ENCODE data around the gene ASTN2.

Gene ASTN2, protein sequence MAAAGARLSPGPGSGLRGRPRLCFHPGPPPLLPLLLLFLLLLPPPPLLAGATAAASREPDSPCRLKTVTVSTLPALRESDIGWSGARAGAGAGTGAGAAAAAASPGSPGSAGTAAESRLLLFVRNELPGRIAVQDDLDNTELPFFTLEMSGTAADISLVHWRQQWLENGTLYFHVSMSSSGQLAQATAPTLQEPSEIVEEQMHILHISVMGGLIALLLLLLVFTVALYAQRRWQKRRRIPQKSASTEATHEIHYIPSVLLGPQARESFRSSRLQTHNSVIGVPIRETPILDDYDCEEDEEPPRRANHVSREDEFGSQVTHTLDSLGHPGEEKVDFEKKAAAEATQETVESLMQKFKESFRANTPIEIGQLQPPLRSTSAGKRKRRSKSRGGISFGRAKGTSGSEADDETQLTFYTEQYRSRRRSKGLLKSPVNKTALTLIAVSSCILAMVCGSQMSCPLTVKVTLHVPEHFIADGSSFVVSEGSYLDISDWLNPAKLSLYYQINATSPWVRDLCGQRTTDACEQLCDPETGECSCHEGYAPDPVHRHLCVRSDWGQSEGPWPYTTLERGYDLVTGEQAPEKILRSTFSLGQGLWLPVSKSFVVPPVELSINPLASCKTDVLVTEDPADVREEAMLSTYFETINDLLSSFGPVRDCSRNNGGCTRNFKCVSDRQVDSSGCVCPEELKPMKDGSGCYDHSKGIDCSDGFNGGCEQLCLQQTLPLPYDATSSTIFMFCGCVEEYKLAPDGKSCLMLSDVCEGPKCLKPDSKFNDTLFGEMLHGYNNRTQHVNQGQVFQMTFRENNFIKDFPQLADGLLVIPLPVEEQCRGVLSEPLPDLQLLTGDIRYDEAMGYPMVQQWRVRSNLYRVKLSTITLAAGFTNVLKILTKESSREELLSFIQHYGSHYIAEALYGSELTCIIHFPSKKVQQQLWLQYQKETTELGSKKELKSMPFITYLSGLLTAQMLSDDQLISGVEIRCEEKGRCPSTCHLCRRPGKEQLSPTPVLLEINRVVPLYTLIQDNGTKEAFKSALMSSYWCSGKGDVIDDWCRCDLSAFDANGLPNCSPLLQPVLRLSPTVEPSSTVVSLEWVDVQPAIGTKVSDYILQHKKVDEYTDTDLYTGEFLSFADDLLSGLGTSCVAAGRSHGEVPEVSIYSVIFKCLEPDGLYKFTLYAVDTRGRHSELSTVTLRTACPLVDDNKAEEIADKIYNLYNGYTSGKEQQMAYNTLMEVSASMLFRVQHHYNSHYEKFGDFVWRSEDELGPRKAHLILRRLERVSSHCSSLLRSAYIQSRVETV (N-terminal part only)
- total RNA-seq: 4.8 to 8.1 (median 5.9) reads per million in 4 donors

DNA sequence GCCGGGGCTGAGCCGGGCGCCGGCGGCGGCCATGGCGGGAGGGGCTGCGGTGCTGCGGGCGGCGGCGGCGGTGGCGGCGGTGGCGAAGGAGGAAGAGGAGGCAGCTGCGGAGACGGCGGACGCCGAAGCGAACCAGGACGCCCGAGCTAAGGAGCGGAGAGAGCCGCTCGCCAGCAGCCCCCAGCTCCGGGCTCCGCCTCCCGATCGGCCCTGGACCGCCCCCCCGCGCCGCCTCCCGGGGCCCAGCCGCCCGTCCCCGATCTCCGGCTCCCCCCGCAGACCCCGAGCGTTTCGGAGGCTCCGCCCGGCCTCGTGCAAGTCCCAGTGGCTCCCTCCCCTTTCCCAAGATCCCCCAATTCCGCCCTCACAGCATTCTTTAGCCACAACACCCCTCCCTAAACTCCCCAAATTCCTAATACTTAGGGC is at the start of gene ASTN2:
TSS of gene ASTN2 (minus strand) at position 152 of the 426 bp plus-strand sequence. CDS start at position 33, 119 bp downstream.
- no peak for DNase-seq

DNA sequence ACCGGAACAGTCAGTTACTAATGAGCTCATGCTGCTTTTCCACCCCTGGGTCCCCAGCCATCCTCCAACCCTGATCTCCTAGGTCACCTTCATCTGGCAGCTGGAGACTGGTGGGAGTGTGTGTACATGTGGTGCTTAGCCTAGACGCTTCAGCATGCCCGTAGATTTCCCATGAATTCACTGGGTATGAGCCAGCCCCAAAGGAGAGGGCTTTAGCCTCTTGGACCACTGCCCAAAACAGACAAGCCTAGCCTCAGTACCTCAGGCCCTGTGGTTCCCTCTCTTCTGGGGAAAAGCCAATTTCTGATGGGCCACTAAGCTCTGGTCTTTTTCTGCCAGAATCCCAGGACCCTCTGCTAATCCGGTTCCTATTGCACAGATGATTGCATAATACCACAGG is 48.0 kb upstream of the ASTN2 start:
- DNase-seq: no peak

DNA sequence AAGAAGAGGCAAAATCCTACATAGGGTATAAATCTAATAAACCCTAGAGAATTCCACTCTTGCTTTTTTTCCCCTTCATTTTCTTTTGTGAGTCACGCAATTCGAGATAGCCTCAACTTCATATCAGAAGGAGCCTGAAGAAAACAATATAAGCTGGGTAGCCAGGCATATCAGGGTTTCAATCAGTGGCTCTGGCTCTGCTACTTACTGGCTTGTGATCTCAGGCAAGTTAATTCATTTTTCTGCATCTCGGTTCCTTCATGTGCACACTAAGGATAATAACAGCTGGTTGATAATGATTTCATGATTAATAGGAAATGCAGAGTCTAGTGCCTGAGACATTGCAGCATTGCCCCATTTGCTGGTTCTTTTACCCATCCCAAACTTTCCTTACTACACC is 46.5 kb upstream of the ASTN2 start:
- no peak for DNase-seq

DNA sequence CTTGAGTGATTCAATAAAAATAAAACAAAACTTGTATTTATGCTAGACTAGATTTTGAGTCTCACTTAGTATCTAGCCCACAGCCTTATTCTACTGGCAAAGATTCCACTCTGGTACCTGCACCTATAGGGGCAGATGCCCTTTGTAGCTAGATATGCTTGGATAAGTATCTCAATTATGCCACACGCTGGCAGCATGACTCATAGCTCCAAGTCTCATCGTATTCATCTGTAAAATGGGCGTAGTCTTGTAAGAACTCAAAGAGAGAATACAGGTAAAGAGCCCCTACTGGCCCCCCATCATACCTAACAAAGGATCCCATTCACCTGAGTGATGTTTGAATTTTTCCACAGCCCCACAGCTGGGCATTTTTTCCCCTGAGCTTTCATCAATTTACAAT is 45.9 kb upstream of the ASTN2 start:
- no peak for DNase-seq

DNA sequence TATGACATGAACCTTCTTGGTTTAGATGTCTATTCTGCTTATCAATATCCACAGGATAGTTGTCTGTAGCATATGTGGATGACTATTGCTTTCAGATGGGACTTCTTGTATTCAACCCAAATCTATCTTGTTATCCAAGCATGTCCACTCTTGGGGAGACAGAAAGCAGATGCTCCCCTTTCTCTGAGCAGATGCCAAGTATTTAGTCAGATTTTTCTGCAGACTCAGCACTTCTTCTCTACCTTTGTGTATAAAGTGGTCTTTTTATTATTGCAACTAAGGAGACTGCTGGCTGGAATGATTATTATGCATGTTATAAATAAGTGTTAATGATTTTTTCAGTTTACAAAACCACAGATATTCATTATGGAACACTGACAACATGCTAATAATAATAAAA is 45.1 kb upstream of the ASTN2 start:
- DNase-seq: no peak

DNA sequence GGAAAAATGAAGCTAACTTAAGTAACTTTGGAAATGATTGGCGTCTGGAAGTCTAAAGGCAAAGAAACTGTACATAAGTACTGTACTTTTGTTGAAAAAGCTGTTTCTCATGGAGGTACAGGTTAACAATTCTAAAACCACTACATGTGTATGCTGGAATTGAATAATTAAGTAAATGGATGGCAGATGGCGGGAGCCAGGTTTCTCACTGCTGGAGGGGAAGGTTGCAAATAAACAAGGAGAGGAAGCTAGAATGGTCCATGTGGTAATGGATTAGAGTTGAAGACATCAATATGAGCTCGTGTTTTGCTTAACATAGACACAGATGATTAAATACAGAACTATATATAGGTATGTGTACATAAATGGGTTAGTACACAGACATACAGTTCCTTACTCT is 43.2 kb upstream of the ASTN2 start:
- DNase-seq: no peak

DNA sequence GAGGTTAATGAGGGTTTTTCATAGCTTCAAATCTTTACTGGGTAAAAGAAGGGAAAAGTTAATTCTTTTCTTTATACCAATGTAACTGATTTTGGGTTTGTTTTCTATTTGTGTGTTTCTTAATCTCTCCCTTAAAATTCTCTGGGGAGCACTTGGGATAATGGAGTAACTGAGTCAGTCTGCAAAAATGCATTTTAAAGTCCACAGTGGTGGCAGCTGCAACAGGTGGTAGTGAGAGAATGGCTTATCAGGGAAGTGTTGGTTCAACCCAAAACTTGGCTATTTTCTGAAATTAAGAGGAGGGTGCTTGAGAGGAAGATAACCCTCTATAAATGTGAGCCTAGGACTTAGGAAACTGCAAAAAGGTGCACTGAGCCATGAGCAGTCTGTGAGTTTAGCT is 39.9 kb upstream of the ASTN2 start:
- DNase-seq: no peak

DNA sequence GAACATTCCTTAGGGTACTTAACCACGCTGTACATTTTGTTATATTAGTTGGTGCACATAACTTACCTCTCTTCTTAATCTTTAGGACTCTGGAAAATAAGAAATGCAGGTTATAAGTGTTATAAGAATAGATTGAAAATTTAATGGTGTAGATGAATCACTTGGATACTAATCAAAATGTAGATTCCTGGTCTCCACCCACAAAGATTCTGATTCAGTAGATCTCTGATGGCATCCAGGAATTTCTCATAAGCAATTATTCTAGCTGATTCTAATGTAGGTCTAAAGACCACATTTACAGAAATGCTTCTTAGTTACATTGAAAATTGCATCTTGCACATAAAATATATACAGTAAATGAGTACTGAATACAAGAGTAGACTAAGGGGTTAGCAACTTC is 38.9 kb upstream of the ASTN2 start:
- DNase-seq: no peak

DNA sequence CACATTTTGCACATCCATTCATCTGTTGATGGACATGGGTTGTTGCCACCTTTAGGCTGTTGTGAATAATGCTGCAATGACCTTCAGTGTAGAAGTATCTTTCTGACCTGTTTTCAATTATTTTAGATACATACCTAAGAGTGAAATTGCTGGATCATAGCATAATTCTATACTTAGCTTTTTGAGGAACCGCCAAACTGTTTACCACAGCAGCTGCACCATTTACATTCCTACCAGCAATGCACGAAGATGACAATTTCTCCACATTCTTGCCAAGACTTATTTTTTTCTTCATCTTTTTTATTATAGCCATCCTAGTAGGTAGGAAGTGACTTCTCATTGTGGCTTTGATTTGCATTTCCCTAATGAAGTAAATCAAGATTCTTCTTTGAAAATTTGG is 36.5 kb upstream of the ASTN2 start:
- no peak for DNase-seq

DNA sequence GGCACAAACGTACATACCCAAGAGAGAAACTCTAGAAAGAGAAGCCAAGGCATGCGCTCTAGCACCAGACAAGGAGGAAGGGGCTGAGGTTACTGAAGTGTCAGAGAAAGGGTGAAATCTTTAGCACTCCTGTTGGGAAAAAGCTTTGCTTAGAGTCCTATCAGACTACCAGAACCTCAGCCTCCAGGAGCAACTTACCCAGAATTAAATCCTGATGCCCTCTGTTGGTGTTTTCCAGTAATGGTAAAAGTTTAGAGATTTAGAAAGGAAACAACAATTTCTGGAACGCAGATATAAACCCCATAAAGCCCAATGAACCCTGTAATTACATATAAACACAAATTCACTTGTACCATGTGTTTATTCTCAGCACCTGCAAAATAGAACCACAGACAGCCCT is 33.2 kb upstream of the ASTN2 start:
- no peak for DNase-seq

DNA sequence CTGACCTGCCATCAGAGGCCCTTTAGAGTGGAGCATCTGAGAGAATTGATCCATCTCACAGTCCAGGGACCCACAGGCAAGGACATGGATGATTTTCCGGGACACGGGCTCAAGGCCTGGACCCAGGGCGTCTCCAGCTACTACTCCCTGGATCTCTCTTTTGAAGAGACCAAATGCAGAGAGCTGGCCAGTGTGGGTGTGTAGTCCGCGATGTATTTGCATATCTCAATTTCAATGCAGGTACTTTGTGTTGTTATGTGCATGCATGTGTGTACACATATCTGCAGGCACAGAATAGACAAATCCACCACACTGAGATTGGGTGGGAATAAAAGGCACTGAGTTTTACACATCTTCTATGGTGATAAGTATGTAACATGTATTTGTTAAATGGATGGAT is 30.8 kb upstream of the ASTN2 start:
- DNase-seq: no peak

DNA sequence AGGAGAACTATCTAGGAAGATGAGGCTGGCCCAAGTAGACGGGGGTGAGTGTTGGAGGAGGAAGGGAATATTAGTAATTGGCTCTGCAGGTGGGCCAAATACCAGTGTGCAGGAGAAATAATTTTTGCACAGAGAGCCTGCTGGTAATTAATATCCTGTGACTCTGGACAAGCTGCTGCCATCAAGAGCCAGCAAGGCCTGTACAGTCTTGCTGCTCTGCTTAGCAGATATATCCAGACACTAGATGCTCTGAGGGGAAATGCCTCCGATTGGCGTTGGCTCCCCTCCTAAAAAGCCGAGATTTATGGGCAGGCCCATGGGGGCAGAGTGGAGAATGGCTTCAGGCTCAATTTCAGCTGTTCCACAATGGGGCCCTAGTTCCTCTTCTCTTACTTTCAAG is 29.6 kb upstream of the ASTN2 start:
- DNase-seq: no peak

DNA sequence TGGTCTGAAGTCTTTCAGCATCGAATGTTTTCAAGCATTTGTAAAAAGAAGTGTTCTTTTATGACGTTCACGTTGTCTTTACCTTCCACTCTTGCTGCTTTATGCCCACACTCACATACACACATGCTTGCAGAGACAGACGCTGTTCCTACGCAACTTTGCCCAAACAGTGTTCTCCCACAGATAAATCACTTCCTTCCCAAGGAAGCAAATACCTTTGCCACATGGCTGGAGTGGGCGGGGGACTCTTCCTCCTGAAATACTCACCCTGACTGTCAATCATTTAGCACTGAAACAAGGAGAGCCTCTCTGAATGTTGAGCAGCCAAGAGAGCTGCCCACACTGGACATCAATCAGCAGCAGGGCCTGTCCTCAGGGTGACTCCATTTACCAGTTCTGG is 22.4 kb upstream of the ASTN2 start:
- no peak for DNase-seq

DNA sequence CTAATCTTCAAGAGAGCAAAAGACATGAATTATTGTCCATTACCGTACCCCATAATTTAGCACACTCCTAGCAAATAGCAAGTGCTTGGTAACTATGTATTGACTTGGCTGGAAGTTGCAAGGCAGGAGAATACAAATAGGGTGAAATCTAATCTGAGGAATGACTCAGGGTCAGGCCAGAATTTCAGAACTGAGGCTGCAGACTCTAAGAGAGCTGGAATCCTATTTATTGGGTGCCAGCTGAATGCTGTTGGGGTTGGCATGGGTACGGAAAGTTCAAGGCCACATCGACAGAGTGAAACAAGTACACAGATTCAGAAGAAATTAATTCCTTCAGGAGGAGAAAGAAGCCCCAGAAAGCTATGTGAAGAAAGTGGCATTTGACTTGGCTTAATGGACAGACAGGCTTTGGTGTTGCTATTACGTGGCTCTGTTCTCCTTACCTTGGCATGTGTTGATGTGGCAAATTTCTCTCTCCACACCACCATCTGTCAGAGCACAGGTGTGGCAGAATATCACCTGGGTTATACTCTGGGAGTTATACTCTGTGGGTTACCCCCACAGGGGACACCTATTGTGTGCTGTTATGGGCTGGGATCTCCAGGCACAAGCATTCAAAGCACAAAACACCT is 20.9 kb upstream of the ASTN2 start:
- DNase-seq: no peak

DNA sequence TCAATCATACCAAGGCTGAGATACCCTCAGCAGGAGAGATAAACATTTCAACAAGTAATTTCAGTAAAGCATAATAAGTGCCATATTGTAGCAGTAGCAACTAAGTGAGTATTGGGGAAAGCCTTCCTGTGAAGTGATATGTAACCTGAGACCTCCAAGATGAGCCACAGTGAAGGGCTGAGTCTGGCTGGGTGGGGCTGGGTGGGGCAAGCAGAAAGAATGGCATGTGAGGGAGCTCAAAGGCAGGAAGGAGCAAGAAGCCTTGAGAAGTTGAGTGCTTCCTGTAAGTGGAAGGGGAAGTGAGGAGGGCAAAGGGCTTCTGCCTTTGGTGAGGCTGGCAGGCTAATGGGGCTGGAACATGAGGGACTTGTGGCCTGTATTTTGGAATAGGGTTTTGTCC is 19.7 kb upstream of the ASTN2 start:
- no peak for DNase-seq

DNA sequence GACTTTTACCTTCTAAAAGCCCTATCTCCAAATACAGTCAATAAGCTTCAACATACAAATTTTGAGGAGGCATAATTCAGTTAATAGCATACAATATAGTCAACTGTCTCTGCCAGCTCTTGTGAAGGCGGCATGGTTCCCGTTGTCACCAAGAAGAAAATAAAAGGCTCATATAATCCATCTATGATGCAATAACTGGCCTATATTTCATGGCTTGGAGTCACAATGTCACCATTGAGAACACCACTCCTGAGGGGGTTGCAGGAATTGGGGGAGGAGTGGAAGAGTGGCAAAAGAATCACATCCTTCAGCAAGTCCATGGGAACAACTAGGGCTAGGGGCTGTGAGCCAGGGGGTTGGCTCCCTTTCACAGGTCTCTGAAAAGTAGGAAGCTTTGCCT is 16.0 kb upstream of the ASTN2 start:
- DNase-seq: no peak

DNA sequence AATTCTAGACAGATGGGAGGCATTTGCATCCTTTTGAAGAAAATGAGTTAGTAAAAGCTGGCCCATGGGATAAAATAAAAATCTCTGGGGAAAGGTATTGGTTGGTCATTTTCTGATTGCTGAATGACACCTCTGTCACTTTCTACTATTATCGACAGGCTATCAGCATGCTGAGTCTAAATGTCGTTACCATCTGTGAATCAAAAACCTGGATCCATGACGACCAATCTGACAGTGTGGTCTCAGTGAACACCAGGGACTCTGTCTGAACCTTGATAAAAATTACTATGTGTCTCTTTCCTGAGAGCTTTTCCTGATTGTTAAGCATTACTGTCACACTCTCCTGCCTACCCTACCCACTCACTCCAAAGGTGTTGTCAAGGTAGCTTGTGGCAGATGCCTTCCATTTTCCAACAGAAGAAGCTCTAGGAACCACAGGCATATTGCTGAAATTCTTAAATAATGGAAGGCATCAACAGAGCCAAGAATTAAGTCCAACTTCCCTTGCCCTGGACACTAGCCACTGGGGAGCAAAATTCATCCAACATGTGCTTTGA is 12.6 kb upstream of the ASTN2 start:
- no peak for DNase-seq

DNA sequence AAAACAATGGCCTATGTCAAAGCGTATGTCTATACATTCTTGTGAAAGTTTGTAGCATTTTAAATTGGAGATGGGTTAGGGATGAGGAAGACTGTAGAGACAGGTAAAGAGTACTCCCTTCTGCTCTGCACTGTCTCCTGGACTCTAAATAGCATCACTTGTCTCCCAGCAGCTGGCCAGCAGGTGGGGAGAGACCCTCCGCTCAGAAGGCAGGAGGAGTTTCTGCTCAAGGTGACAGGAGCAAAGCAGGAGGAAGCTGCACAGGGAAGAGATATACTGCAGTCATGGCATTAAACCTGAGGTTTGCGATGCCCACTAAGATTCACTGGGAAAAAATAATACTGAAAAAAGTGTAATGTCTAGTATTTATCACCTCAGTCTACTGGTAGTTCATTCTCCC is 10.7 kb upstream of the ASTN2 start:
- no peak for DNase-seq

DNA sequence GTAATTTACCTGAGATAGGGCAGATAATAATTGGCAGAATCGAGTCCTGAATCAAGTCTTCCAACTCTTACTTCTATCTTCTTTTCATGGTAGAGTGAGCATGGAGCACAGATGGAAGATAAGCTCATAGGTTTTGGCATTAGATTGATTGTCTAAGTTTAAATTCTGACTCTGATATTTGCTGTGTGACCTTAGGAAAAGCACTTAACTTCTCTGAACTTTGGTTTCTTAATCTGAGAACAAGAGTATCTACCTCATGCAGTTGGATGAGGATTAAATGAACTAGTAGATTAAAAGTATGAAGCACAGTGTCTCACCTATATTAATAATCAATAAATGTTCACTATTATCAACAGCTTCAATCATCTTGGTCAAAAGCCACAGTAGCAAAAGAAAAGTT is 9.4 kb upstream of the ASTN2 start:
- no peak for DNase-seq

DNA sequence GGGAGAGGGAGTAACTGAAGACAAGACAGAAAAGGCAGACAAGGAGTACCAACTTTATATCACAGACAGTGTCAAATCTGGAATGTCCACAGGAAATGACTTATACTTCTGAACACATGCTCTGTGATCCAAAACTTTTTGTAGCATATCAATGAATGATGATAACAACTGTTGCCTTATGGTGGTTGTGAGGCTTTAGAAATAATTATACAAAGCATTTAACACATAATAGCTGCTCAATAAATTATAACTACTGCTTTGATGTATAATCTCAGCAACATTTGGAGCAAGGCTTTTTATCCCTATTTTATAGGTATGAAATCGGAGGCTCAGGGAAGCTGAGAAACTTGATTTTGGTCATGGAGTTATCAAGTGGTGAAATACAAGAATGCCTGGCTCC is 3.3 kb upstream of the ASTN2 start:
- no peak for DNase-seq

DNA sequence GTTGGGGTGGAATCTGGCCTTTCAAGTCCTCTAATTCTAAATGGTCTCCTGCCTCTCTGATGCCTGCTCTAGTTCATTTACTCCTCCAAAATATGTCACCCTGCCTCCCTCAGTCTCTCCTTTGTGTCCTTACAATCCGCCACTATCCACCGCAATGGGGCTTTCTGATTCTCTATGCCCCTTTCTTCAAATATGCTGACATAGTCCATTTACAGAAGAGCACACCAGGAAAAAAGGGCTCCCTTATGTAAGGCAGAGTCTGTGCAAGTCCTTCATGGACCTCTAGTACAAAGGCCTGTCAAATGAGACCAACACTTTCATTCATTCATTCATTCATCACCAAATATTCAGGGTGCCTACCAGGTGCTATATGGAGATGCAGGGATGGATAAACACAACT is 2.0 kb upstream of the ASTN2 start:
- DNase-seq: no peak

DNA sequence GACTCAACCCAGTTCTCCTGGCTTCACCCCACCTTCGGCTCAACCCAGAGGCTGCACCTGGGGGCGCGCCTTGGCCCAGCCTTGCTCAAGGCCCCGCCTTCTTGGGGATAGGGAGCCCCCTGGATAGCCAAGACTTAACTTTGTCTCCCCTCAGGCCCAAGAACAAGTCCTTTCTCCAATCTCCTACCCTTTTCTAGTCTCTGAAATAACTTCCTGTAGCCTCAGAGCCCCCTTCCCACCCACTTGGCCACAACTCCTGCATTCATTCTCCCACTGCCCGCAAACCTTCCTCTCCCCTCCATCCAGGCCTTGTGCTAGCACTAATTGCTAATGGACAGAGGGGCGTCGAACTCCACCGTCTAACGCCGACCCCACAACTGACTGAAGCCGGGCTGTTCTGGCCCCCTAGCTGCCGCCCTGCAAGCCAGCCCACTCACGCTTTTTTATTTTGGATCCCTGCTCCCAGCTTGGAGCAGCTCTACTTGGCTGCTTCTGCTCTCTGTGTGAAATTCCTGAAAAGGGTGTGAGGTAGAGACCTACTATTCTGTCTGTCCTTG is 579 bp upstream of the ASTN2 start:
- DNase-seq: no peak

Data from T-helper 1 cell (primary cell).